Gastrocnemius medialis (tissue), 4 donors: Measurements from ENCODE around the gene DUSP2. TPM values are rescaled to one million over a fixed set of nuclear protein-coding genes. Genes with fewer than 3 reads are reported as not detected.

ENCODE experiments used
- ATAC-seq, 2 donors: fragments of 150-250 bp; one replicate each; pipeline ENCODE4 v1.9.1; 2016
- DNase-seq, 2 donors: peaks; one replicate each; pipeline ENCODE4 v3.0.0-alpha.2; 2019
- H3K27ac ChIP-seq, 4 donors: fragments of 200-600 bp; sonication (generic); 1 replicate in 1 of 4; 2 replicates in 3 of 4; pipeline ENCODE4 v1.5.1; 2016 to 2018; ENCODE audit warnings: mild to moderate bottlenecking in 2 of 4, moderate library complexity in 1 of 4
- H3K27me3 ChIP-seq, 3 donors: fragments of 200-600 bp; sonication (generic) in 2 of 3; 1 replicate in 1 of 3; 2 replicates in 2 of 3; pipeline versions ENCODE4 v1.5.1 to v1.6.0; 2016 to 2019; ENCODE audit warnings: mild to moderate bottlenecking in 1 of 3, moderate library complexity in 1 of 3
- H3K36me3 ChIP-seq, 2 donors: fragments of 200-600 bp; sonication (generic) in 1 of 2; one replicate each; pipeline ENCODE4 v1.5.1; 2017 to 2018
- H3K4me1 ChIP-seq, 2 donors: fragments of 200-600 bp; sonication (generic) in 1 of 2; one replicate each; pipeline ENCODE4 v1.5.1; 2016 to 2017; ENCODE audit warnings: mild to moderate bottlenecking in 2 of 2
- H3K4me3 ChIP-seq, 4 donors: fragments of 200-600 bp; sonication (generic) in 3 of 4; 1 replicate in 1 of 4; 2 replicates in 3 of 4; pipeline ENCODE4 v1.5.1; 2016 to 2019; ENCODE audit warnings: mild to moderate bottlenecking in 2 of 4
- H3K9me3 ChIP-seq, 3 donors: fragments of 200-600 bp; sonication (generic) in 2 of 3; 1 replicate in 1 of 3; 2 replicates in 2 of 3; pipeline ENCODE4 v1.5.1; 2016 to 2019
- POLR2A ChIP-seq, 2 donors: fragments of 450-650 bp; IDR thresholded peaks; one replicate each; pipeline ENCODE4 v1.6.1; 2017; ENCODE audit warnings: antibody characterized with exemption in 2 of 2, mild to moderate bottlenecking in 2 of 2, moderate library complexity in 2 of 2
- in situ Hi-C, 4 donors: fragments of 200-750 bp; cut with MboI; loops; one replicate each; pipeline versions ENCODE4 v1.15.0 to v1.8.0; 2017; ENCODE audit warnings: low sequenced_read_pairs in 4 of 4
- intact Hi-C: fragments of 100-400 bp; cut with DNase I; formaldehyde crosslinking; loops from one replicate; pipeline ENCODE4 v1.15.1; 2023; ENCODE audit warnings: low total_unique reads
- total RNA-seq, 4 donors: library from RNA; depleted of rRNA; stranded (reverse); fragments of >200 nt; gene quantifications; one replicate each; pipeline versions ENCODE4 v1.1.0 to v1.2.3, GENCODE V29; 2016
- TF ChIP-seq, protein P1 (sequence below), 5 experiments: fragments of 450-650 bp in 3 of 5; fragments of 200-600 bp in 2 of 5; sonication (generic) in 2 of 5; IDR thresholded peaks in 4 of 5; conservative IDR thresholded peaks in 1 of 5; 1 replicate in 4 of 5; 2 replicates in 1 of 5; pipeline ENCODE4 v1.5.1; 2016 to 2019; ENCODE audit warnings: antibody characterized with exemption in 5 of 5, mild to moderate bottlenecking in 3 of 5, moderate library complexity in 3 of 5

The DUSP2 gene
- total RNA-seq, 4 donors from 2014 or later, result 1.6 to 4.0 (median 2.9) TPM

GRCh38 chr2:96180002-96180401 lies 34.8 kb upstream of the DUSP2 start:
- in situ Hi-C loops, result no loop called here
- no peak overlapping the region for H3K27ac ChIP-seq
- no peak for DNase-seq
- no peaks in the 10 kb centered on the region for H3K27me3 ChIP-seq
- H3K36me3 ChIP-seq, result peaks cover 0 to 20% of the 10 kb centered on the region in 2 donors
- intact Hi-C loops, result no loop called here
- no peaks in the 10 kb centered on the region for H3K9me3 ChIP-seq
- no peak overlapping the region for H3K4me3 ChIP-seq
- H3K4me1 ChIP-seq, result peaks cover 0 to 13% of the 10 kb centered on the region in 2 donors
- TF ChIP-seq, protein P1, sequence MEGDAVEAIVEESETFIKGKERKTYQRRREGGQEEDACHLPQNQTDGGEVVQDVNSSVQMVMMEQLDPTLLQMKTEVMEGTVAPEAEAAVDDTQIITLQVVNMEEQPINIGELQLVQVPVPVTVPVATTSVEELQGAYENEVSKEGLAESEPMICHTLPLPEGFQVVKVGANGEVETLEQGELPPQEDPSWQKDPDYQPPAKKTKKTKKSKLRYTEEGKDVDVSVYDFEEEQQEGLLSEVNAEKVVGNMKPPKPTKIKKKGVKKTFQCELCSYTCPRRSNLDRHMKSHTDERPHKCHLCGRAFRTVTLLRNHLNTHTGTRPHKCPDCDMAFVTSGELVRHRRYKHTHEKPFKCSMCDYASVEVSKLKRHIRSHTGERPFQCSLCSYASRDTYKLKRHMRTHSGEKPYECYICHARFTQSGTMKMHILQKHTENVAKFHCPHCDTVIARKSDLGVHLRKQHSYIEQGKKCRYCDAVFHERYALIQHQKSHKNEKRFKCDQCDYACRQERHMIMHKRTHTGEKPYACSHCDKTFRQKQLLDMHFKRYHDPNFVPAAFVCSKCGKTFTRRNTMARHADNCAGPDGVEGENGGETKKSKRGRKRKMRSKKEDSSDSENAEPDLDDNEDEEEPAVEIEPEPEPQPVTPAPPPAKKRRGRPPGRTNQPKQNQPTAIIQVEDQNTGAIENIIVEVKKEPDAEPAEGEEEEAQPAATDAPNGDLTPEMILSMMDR (IDR thresholded peaks at IDR 0.05 in 4 of 5, conservative IDR thresholded peaks at IDR 0.05 in 1 of 5), result no peak
- TF ChIP-seq POLR2A (IDR thresholded peaks at IDR 0.05), result no peak
- ATAC-seq, result no peak

DNA sequence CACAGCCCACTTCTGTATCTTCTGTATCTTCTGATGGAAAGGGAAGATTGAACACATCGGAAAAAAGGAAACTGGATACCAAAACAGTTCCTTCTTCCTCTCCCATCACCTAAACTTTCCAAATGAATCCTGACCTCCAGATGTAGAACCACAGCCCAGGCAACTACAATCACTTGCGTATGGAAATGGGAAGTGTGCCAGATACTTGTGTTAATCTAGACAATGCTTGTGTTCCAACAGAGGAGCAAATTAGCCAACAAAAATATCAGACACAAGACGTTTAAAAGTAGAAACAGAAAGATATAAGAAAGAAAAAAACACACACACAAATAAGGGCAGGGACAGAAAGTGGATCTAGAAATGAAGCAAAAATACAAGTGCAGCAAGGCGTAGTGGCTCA lies 31.4 kb upstream of the DUSP2 start:
- H3K27me3 ChIP-seq, result no peaks in the 10 kb centered on the region
- no peak for TF ChIP-seq POLR2A (IDR thresholded peaks at IDR 0.05)
- TF ChIP-seq, protein P1 (IDR thresholded peaks at IDR 0.05 in 4 of 5, conservative IDR thresholded peaks at IDR 0.05 in 1 of 5), result no peak
- in situ Hi-C loops (loop anchor here in 1 of 4 donors (10.0 kb wide), 1 partner anchor 152 kb away; no protein-coding TSS in a partner anchor), intact Hi-C loops (loop anchor here (10.0 kb wide), 2 partner anchors 152 to 182 kb away; partner anchors contain the start of gene ANKRD36C)
- no peak for ATAC-seq
- DNase-seq, result no peak
- H3K9me3 ChIP-seq, result no peaks in the 10 kb centered on the region
- peaks cover 0 to 12% of the 10 kb centered on the region in 2 donors for H3K4me1 ChIP-seq
- H3K36me3 ChIP-seq, result no peaks in the 10 kb centered on the region
- H3K4me3 ChIP-seq, result no peak overlapping the region
- no peak overlapping the region for H3K27ac ChIP-seq

- no peaks in the 10 kb centered on the region for H3K27me3 ChIP-seq
- ATAC-seq (peak; percentile 30 to 57), DNase-seq (peak in 1 of 2 donors; percentile 39)
- H3K36me3 ChIP-seq, result no peaks in the 10 kb centered on the region
- intact Hi-C loops (loop anchor here (2.0 to 10.0 kb wide), 3 partner anchors 31 to 181 kb away; partner anchors contain the start of genes ANKRD36C and DUSP2), in situ Hi-C loops (loop anchor here in 1 of 4 donors (10.0 kb wide), 1 partner anchor 151 kb away; no protein-coding TSS in a partner anchor)
- H3K27ac ChIP-seq, result peak overlapping the region in 3 of 4 donors; percentile 12 to 25 (median 23)
- TF ChIP-seq, protein P1 (IDR thresholded peaks at IDR 0.05 in 4 of 5, conservative IDR thresholded peaks at IDR 0.05 in 1 of 5), result no peak
- TF ChIP-seq POLR2A (IDR thresholded peaks at IDR 0.05), result no peak
- peaks cover 0 to 12% of the 10 kb centered on the region in 2 donors for H3K4me1 ChIP-seq
- H3K4me3 ChIP-seq, result no peak overlapping the region
- no peaks in the 10 kb centered on the region for H3K9me3 ChIP-seq
These were observed 30.7 kb upstream of the DUSP2 start for GRCh38 chr2:96175951-96176350.

- TF ChIP-seq POLR2A (IDR thresholded peaks at IDR 0.05), result no peak
- TF ChIP-seq, protein P1 (IDR thresholded peaks at IDR 0.05 in 4 of 5, conservative IDR thresholded peaks at IDR 0.05 in 1 of 5), result peak; percentile 70 to 92 (median 82)
- H3K4me3 ChIP-seq, result no peak overlapping the region
- in situ Hi-C loops (loop anchor here in 1 of 4 donors (10.0 kb wide), 1 partner anchor 150 kb away; no protein-coding TSS in a partner anchor), intact Hi-C loops (loop anchor here (2.0 to 10.0 kb wide), 3 partner anchors 30 to 180 kb away; partner anchors contain the start of genes ANKRD36C and DUSP2)
- peak overlapping the region in 2 of 4 donors; percentile 2 to 25 for H3K27ac ChIP-seq
- no peaks in the 10 kb centered on the region for H3K9me3 ChIP-seq
- H3K36me3 ChIP-seq, result no peaks in the 10 kb centered on the region
- peaks cover 0 to 12% of the 10 kb centered on the region in 2 donors for H3K4me1 ChIP-seq
- ATAC-seq (peak; percentile 70 to 75), DNase-seq (peak; percentile 53 to 71)
- H3K27me3 ChIP-seq, result no peaks in the 10 kb centered on the region
These were observed 29.3 kb upstream of the DUSP2 start for GRCh38 chr2:96174251-96175144.
